Medulla oblongata (tissue), 1 donor: ENCODE data around the gene NLE1.
"Not testable (repeated sequence)": the region's sequence is repeated elsewhere in the genome, so short reads cannot be mapped to it uniquely, and the experiment has no call there.

Experiments used
- DNase-seq: peaks from one replicate; pipeline ENCODE4 v3.0.0-alpha.2; 2015; ENCODE audit errors: extremely low spot score

Gene NLE1

DNA sequence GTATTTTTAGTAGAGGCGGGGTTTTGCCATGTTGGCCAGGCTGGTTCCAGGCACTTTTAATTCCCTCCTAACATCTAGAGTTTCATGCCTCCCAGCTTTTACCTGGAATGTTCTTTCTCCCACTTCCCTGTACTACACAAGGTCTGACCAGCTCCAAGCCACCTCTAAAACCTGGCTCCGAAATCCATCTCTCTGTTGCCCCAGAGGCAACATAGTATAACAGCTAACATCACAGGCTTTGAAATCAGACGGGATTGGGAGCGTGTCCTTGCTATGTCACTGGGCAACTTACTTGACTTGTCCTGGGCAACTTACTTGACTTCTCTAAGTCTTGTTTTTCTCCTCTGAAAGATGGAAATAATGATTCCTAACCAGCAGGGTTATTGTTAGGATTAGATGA lies 20.7 kb upstream of the NLE1 start:
- DNase-seq: no peak

DNA sequence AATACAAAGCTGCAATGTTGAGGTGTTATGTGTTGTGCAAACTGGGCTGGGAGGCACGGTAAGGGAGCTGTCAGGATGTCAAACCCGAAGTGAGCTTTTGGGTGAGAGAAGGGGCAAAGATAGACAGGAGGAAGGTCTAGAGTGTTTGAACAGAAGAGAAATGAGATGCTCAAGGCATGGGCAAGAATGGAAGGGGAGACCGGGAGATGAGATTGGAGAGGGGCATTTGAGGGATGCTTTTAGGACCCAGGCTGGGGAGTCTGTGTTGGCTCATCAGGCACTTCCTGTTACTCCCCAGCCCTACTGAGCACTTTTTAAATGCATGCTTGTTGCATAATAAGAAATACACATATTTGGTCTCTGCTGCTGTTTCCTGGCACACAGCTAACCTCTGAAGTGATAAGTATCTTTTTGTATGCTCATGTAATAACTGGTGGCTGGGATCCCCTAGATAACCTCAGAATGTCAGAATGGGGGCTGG lies 19.2 kb upstream of the NLE1 start:
- no peak for DNase-seq

DNA sequence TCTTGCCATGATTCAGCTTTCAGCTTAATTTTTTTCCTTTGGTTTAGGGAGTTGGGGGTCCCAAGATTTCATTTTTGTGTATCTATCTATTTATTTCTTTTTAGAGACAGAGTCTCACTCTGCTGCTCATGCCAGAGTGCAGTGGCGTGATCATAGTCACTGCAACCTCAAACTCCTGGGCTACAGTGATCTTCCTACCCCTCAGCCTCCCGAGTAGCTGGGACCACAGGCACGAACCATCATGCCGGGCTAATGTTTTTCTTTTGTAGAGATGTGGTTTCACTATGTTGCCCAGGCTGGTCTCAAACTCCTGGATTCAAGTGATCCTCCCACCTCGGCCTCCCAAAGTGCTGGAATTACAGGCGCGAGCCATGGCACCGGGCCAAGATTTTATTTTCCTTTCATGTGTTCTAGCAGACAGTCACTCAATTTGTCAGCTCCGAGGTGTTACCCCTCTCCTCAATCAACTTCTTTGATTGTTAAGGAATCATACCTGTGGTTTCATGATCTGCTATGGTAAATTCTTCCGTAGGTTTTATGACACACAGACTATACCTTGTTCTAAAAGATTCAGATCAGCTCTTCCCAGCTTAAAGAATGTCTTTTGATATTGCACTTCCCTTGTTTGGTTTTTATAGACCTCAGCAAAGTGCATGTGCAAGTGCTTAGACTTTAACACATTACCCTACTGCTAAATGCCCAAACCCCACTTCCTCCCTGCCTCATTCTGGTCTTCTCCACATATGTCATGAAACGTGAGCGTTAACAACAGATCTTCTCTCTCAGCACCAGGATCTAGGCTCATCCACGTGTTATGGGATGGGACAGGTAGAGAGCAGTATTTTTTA lies 18.5 kb upstream of the NLE1 start:
- no peak for DNase-seq

DNA sequence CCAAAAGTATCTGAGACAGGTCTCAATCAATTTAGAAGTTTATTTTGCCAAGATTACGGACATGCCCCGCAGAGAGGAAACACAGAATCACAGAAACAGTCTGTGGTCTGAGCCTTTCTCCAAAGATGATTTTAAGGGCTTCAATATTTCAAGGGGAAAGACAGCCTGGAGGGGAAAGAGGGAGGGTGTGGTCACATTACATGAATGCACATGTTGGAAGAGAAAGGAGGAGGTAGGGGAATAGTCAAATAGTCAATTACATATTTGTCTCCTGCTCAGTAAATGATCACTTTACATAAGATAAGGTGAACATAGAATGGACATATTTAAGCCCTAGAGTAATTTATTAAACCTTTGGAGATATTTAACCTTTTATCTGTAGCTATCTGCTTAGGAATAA lies 17.8 kb upstream of the NLE1 start:
- no peak for DNase-seq

DNA sequence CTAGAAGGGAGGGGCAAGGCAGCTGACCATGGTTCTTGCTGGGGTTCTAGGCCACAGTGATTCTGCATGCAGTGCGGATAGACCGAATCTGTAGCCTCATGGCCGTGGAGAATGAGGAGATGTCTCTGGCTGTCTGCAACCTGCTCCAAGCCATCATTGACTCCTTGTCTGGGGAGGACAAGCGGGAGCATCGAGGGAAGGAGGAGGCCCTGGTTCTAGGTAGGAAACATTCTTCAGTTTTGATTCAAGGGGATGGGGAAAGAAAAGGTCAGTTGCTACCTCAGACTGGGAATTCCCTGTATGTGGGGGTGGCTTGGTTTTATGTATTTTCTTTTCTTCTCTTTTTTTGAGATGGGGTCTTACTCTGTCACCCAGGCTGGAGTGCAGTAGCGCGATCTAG lies 13.1 kb upstream of the NLE1 start:
- no peak for DNase-seq

DNA sequence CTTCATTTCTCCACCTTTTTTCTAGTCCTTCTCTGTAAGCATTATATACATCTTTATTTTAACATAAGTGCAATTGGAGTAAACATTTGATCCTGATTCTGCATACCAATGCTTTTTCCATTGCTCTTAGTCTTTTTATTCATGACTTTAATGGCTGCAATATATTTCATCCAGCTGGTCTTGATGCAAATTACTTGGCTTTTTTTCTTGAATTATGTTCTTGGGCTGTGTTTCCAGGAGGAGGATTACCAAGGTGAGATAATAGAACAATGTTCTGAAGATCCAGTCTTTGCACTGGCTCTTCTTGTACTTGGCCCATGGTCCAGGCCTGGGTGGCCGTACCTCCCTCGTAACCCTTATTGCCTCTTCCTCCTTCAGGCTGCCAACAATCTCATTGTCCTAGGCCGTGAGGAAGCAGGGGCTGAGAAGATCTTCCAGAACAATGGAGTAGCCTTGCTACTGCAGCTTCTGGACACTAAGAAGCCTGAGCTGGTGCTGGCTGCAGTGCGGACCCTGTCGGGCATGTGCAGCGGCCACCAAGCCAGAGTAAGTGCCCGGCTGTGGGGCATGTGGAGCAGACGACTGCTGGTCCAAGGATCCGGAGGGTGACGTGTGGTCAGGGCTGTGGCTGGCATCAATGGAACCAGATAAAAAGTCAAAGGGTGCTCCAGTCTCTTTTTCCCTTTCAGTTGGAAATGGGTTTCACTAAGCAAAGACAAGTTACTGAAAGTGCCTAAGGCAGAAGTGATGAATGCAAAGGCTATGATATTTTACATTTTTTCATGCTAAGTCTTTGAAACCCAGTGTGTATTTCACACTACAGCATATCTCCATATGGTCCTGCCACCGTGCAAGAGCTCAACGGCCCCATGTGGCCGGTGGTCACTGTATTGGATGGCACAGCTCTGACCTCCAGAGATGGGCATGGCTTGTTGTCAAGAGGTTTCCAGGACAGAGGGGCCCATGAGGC lies 12.4 kb upstream of the NLE1 start:
- DNase-seq: no peak

DNA sequence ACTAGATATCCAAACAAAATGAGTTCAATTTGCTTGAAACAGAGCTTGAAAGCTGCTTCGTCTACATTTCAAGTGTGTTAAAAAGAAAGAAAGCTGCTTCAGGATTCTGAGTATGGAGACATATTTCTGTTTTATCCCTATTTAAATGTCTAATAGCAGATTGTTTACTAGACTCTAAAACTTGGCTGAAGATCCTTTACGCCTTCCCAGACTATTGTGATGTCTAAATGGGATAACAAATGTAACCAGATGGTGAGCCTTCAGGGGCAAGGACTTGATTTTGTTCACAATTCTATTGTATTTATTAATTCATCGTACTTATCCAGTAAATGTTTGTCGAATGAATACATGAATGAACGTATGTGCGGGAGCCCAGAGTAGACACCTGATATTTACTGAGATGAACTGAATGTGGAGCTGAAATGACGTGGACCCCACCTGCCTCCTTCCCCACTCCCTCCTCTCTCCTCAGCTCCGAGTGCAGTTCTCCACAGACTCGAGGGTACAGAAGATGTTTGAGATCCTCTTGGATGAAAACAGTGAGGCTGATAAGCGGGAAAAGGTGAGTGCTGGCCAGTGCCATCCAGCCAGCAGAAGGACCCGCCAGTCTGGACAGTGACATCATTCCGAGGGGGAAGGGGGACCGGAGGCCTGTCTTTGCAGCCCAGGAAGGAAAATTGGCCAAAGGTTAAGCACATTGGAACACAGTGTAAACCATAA lies 10.5 kb upstream of the NLE1 start:
- DNase-seq: no peak

DNA sequence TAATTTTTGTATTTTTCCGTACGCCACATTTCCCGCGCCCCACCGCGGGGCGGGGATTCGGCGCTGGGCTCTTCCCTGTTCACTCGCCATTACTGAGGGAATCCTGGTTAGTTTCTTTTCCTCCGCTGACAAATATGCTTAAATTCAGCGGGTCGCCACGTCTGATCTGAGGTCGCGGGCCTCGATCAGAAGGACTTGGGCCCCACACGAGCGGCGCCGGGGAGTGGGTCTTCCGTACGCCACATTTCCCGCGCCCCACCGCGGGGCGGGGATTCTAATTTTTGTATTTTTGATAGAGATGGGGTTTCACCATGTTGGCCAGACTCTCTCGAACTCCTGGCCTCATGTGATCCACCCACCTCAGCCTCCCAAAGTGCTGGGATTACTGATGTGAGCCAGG lies 9.0 kb upstream of the NLE1 start:
- not testable (repeated sequence) for DNase-seq

DNA sequence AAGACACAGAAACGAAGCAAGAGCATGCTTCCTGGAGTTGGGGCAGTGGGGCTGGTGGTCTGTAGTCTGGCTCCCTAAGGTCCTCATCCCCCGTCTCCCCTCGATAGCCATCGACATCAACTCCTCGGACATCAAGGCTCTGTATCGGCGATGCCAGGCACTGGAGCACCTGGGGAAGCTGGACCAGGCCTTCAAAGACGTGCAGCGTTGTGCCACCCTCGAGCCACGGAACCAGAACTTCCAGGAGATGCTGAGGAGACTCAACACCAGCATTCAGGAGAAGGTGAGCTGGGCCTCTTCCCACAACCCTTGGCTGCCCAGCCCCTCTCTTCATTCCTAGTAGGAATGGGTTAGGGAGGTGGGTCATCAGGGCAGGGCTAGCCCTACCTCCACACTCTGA lies 7.8 kb upstream of the NLE1 start:
- DNase-seq: no peak

DNA sequence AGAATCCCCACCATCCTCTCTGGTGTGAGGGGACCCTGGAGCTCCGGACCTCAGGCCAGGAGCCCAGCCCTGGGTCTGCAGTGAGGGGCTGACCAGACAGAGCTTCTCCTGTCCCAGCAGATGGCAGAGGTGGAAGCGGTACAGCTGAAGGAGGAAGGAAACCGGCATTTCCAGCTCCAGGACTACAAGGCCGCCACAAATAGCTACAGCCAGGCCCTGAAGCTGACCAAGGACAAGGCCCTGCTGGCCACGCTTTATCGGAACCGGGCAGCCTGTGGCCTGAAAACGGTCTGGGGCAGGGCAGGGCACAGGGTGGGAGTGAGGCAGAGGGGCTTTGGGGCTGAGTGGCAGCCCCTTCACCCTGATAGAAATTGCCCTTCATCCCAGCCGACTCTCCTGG lies 6.0 kb upstream of the NLE1 start:
- no peak for DNase-seq

DNA sequence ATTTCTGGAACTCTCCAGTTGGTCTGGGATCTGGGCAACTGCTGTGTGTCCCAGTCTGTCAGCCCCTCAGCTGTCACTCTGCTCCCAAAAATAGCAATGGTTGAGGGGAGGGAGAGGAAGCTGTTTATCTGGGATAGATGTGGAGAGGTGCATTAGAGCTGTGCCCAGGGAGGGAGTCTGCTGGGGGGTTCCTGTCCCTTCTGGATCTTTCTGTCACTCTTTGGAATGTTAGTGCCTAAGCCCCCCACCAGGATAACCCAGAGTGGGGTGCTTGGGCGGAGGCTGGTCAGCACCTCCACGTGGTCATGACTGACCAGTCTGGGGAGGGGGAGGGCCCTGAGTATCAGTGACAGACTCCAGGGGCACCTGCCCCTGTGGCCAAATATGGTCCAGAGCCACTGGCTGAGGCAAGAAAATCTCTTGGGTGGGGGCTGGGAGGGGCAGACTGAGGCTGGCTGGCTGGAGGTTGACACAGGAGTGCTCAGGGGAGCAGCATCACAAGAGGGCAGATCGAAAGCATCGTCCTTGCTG lies 5.3 kb upstream of the NLE1 start, which contains the start of gene UNC45B:
Gene UNC45B (plus strand): TSS at position 443 of the 531 bp plus-strand sequence. CDS start 447 bp downstream, outside the sequence.
- no peak for DNase-seq

DNA sequence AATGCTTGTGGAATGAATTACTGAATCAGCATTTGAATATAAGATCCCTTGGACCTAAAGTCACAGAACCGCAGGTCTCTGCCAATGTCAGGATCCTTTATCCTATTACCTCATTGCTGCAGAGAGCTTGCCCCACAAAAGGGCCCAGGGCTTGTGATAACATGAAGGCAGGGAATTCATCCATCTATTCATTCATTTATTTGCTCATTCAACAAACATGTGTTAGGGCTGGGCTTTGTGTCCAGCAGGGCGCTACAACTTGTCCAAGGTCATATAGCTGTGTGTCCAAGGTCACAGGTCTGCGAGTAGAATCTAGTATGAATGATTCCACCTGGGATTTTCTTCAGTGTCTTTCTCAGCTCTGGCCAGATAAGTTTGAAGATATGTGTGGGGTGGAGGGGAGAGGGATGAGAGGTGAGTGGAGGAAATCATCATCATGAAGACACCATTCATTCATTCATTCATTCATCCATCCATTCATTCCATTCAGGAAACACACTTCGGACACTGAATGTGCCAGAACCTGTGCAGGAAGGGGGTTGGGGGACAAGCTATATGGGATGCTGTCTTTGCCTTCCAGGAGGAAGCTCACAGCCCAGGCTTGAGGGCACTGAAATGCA lies 4.2 kb upstream of the NLE1 start:
- no peak for DNase-seq

DNA sequence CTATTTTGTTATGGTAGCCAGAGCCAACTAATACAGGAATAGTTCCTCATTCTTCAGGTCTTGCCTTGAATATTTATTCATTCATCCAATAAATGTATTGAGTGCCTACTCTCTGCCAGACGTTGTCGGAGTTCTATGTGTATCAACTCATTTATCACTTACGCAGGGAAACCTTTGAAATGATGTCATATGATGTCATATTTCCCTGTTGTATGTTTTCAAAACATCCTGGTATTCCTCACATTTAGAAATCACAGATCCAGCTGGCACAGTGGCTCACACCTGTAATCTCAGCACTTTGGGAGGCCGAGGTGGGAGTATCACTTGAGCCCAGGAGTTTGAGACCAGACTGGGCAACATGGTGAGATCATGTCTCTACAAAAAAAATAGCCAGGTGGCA lies 2.7 kb upstream of the NLE1 start:
- DNase-seq: no peak

DNA sequence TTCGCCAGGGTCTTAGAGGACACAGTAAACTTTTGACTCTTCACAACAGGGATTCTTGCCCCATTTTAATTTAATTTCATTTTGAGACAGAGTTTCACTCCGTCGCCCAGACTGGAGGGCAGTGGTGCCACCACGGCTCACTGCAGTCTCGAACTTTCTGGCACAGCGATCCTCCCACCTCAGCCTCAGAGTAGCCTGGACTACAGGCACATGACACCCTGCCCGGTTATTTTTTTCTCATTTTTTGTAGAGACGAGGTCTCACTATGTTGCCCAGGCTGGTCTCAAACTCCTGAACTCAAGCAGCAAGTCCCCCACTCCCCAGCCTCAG lies 329 bp upstream of the NLE1 start:
- DNase-seq: no peak

DNA sequence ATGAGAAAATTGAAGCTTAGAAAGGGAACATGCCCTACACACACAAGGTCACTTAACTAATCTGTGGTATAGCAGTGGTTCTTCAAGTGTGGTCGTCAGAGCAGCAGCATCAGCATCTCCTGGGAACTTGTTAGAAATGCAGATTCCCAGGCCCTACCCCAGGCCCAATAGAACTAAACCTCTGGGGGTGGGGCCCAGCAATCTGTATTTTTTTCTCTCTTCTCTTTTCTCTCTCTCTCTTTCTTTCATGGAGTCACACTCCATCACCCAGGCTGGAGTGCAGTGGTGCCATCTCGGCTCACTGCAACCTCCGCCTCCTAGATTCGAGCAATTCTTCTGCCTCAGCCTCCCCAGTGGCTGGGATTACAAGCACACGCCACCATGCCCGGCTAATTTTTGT lies 3.9 kb downstream of the NLE1 start:
- no peak for DNase-seq

DNA sequence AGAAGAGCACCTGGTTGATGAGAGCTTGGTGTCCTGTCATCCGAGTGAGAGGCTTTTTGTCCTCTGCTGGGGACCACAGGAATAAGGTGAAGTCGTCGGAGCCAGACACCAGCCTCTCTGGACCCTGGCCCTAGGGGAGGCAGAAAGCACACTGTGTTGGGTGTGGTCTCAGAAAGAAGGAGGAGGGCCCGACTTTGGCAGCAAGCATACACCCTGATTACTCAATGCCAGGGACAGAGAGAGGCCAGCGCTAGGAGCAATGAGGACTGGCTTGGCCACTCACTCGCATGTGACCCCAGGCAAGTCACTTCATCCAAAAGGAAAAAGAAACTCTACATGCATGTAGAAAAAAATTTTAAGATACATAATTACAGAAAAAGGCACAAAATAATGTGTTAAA lies 6.8 kb downstream of the NLE1 start:
- DNase-seq: no peak

DNA sequence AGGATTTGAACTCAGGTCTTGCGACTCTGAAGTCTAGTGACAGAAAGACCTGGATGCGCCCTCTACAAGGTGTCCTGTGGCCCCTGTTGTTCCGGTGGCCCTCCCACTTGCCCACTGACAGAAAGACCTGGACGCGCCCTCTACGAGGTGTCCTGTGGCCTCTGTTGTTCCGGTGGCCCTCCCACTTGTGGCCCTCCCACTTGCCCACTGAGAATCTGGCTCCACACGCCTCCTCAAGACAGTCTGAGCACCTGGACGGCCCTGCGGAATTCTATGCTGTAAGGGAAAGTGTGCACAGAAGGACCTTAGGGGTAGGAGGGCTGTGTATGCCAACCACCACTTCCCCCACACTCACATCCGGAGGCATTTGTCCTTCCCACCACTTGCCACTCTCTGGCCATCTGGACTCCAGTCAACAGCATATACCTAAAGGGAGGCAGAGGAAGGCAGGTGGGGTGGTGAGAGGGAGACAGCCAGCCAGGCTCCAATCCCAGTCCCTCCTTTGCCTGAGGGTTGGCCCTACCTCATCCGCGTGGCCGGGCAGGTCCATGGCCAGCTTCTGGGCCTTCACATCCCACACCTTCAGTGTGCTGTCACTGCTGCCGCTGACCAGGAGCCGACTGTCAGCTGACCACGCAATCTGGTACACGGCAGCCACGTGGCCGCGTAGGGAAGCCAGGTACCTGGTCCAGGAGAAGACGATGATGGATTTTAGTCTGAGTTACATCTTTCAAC lies 9.1 kb downstream of the NLE1 start:
- no peak for DNase-seq

DNA sequence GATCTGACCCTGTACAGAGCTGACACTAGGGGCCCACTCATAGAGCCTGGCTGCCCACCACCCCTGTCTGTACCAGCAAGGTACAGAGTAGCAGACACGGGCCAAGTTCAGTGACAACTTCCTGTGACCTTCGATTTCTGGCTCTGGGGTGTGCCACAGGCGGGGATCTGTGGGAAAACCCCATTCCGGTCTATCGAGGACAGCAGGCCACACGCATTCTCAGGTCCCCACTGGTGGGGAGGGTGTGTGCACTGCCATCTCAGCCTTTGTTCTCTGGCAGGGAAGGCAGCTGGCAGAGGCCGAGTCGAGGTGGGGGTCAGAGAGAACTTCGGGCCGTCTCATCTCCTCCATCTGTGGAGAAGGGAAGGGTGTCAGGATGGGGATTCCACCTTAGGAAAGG lies 10.0 kb downstream of the NLE1 start:
- no peak for DNase-seq

DNA sequence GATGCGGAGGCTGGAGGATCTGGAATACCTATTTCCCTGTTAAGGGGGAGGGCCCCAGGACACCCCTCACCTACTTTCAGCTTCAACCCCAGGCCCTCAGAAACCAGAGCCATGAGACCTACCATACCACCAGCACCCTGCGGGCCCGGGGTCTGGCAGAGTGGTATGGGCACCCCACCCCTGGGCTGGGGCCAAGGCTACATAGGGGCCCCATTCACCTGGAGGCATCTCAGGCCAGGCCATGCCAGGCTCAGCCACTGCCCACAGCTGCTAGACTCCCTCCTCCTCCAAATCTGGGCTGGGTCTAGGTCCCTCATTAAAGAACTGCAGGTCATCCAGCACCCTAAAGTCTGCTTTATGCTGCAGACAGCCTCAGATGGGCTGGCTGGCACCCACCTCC lies 11.7 kb downstream of the NLE1 start:
- DNase-seq: no peak

DNA sequence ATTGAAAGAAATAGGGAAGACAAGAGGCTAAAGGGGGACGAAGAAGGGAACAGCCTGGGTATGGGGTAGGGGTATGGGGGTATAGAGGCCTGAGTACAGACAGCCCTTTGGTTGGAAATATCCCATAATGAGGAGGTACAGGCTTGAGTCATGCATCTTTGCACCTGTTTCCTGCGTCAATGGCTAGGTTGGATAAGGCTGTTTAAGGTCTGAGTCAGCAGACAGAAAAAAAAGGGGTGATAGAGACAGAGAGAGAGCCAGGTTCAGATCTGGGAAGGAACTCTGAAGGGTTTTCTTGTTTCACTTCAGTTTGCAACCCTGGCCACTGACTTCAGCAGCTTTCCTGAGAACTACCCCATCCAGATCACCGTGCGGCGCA lies 12.1 kb downstream of the NLE1 start:
- DNase-seq: no peak
